IMR-90 (cell line): ENCODE results near the gene ZNF33B.

Experiments
- POLR2A ChIP-seq: IDR thresholded peaks from 2 replicates; pipeline ENCODE4 v1.6.1; 2012; ENCODE audit warnings: mild to moderate bottlenecking, low read depth, low read length
- TF ChIP-seq, protein P1 (sequence below): conservative IDR thresholded peaks from 2 replicates; pipeline ENCODE4 v1.5.1; 2012; ENCODE audit warnings: mild to moderate bottlenecking, low read depth, low read length, improper control_type of control experiment

DNA sequence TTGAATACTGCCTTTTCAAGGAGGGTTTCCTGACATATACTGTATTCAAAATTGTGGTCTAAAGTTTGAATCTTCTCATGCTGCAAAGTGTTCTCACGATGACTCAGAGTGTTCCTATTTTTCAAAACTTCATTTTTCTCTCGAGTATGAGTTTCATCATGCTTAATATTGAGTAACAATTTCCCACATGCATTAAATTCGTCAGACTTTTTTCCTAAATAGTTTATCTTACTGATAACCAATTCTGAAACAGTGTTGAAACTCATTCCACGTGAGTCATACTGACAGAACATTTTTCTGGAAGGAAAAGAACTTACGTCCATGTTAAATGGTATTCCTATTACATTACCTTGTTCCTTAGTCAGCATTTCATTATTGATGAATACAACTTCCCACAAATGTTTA lies 44.1 kb downstream of the ZNF33B start:
- TF ChIP-seq, protein P1, sequence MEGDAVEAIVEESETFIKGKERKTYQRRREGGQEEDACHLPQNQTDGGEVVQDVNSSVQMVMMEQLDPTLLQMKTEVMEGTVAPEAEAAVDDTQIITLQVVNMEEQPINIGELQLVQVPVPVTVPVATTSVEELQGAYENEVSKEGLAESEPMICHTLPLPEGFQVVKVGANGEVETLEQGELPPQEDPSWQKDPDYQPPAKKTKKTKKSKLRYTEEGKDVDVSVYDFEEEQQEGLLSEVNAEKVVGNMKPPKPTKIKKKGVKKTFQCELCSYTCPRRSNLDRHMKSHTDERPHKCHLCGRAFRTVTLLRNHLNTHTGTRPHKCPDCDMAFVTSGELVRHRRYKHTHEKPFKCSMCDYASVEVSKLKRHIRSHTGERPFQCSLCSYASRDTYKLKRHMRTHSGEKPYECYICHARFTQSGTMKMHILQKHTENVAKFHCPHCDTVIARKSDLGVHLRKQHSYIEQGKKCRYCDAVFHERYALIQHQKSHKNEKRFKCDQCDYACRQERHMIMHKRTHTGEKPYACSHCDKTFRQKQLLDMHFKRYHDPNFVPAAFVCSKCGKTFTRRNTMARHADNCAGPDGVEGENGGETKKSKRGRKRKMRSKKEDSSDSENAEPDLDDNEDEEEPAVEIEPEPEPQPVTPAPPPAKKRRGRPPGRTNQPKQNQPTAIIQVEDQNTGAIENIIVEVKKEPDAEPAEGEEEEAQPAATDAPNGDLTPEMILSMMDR = no peak
- no peak for TF ChIP-seq POLR2A
